Endometrial microvascular endothelial cells (primary cell): ENCODE measurements around the gene TUBB2B. TPM values are rescaled to one million over a fixed set of nuclear protein-coding genes. Genes with fewer than 3 reads are reported as not detected.
"Not testable (repeated sequence)": the region's sequence is repeated elsewhere in the genome, so short reads cannot be mapped to it uniquely, and the experiment has no call there.

Experiments
- in situ Hi-C: cut with HindIII; loops from 2 replicates; pipeline ENCODE4 v1.10.0; 2017; ENCODE audit warnings: low sequenced_read_pairs, low pct_unique_long_range_greater_than_20kb; ENCODE audit errors: inconsistent ontology term
- total RNA-seq: library from RNA; depleted of rRNA; stranded (reverse); fragments of >200 nt; gene quantifications from one replicate; pipeline ENCODE4 v1.2.3, GENCODE V29; 2015; ENCODE audit errors: inconsistent ontology term

Gene TUBB2B
- total RNA-seq, 1 donor from 2014 or later, result 7.4 TPM

DNA sequence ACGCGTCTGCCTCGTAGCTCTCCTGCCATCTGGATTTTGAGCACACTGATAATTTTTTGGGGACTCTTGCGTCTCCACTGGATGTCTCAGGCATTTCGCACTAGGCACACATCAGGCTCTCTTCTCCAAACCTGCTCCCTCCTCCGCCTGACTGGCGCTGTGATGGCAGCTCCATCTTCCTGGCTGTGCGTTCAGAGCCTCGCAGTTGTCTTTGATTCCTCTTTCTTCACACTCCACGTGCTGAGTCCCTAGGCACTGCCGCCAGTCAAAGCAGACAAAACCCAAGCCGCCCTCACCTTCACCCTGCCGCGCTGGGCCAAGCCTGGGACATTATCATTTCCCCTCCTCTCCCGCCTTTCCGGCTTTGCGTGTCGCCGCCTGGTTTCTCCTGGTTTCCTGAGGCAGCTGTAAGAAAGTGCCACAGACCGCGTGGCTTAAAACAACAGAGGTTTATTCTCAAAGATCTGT, 32.1 kb upstream of the TUBB2B start:
- in situ Hi-C loops, result no loop called here

DNA sequence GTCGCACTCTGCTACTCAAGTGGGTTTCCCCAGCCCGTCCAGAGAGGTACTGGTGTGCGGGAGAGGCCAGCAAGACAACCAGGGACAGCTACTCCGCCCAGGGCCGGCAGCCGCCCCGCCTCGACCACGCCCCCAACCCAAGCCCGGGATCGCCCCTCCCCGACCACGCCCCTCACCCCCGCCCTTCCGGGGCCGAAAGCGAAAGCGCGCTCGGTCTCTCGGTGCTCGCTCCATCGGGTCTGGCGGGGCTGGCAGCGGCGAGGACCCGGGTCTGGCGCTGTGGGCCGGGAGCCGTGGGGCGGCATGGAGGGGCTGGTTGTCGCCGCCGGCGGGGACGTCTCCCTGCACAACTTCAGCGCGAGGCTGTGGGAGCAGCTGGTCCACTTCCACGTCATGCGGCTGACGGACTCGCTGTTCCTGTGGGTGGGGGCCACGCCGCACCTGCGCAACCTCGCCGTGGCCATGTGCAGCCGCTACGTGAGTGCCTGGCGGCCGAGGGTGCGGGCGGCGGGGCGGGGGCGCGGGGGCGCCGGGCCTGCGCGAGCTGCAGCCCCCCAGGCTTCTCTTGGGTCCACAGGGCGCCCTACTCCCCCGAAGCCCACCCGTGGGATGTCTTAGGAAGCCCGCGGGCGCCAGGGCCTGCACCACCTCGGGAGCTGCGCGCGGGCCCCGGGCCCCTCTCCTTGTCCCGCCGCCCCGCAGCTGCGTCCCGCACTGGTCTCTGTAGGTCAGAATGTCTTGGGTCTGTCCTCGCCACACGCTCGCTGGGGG, 31.5 kb upstream of the TUBB2B start, which contains the start of gene PSMG4:
Gene PSMG4, plus strand, starts transcription at position 228 of the 771 bp plus-strand sequence. Its CDS starts 76 bp downstream, at position 304.
- in situ Hi-C loops, result no loop called here

DNA sequence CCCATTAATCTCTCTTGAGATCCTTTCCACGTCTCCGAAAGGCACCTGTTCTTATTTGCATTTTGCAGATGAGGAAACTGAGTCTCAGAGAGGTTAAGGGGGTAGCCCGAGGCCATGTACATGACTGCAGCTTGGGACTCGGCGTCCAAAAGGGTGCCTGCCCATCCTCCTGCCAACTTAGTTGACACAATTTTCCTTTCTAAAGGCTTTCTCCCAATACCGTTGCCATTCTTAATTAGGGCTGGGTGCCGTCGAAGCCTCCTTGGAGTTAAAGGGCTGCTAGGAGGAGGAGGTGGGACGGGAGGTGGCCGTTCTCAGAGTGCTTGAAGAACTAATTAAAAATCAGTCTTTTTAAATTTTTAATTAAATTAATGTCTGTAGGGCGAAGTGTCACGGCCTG, 30.7 kb upstream of the TUBB2B start:
- in situ Hi-C loops, result no loop called here

DNA sequence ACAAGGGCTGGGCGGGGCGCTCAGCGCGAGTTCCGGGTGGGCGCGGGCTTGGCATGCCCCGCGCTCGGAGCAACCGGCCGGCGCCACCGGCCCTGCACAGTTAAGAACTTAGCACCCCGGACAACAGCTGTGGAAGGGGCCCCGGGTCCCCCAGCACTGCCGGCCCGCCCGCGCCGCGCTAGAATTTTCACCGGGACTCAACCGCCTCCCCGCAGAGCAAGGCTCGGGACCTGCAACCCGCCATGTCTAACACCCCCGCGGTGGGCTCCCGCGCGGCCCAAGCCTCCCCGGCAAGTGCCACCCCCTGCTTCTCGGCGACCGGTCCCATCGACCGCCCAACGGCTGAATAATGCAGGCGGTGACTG, 26.1 kb upstream of the TUBB2B start:
- in situ Hi-C loops, result no loop called here

DNA sequence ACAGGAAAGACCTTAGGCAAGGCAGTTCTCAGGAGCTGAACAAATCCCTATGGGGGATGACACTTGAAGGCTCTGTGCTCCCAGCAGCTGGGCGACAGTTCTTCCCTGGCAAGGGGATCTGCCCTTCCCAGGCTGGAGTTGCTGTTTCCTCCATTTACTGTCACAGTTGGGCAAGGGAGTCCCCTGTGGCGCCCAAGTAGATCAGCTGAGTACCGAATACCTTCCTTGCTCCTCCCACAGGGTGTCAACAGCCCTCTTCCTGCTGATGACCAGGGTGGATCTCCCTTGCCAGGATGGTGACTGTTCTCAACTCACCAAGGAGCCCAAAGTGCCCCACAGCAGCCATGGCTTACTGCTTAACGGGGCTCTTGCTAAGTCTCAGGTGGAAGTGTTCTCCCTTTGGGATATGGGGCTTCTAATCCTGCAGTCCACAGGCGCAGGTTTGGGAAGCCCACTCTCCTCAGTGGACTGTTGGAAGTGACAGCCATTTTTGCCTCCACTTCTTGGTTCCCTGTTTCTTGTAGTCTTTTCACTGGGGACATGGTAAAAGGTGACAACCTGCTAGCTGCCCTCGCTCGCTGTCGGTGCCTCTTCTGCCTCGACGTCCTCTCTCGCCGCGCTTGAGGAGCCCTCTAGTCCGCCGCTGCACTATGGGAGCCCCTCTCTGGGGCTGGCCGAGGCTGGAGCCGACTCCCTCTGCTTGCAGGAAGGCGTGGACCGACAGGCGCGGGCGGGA, 25.6 kb upstream of the TUBB2B start:
- in situ Hi-C loops, result no loop called here

DNA sequence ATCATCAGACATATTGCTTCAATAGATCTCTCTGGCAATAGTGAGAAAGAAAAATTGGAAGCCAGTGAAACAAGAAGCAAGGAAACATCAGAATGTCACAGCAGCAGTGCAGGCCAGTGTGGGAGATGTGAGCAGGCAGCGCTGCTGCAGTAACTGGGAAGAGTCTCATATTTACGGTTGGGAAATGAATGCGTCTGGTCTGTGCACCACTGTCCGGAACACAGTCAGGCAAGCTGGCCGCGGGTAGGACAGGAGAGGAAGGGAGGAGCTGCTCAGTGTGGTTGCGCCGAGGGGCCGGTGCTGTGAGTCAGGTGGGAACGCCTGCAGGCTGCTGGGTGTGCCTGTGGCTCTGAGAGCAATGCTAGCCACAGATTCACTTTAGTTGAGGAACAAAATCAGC, 24.9 kb upstream of the TUBB2B start:
- in situ Hi-C loops, result no loop called here

DNA sequence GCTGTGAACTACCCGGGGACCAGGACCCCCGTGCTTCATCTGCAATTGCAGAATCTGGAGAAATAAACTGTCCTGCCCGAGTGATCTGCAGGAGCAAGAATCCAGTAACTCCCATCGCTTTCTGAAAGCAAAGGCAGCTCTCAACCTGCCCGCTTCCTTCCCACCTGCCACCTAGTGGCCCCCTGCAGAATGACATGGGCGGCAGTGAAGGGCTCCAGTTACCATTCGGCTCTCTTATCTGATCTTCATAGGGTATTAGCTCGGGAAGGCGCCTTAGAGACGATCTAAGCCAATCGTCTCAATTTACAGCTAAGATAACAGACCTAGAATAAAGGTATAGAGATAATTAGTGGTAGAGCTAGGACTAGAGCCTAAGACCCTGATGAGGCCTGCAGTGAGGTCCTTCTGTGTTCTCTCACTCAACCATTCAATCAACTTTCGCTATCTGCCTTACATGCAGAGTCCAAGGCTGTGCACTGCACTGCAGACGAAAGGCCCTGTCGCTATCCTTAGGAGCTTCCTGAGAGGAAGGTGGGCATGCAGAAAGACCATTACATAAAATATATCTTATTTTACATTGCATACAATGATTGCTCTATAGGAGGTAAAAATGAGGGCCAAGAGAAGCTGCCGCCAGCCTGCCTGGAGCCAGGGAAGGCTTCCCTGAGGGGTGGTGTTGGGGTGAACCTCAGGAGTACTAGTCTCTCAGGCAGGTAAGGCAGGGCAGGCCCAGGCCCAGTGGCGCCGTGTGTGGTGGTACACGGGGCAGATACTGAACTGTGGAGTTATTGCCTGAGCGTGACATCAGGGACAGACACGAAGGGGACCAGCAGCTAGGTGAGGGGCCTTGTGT, 24.2 kb upstream of the TUBB2B start:
- in situ Hi-C loops, result no loop called here

DNA sequence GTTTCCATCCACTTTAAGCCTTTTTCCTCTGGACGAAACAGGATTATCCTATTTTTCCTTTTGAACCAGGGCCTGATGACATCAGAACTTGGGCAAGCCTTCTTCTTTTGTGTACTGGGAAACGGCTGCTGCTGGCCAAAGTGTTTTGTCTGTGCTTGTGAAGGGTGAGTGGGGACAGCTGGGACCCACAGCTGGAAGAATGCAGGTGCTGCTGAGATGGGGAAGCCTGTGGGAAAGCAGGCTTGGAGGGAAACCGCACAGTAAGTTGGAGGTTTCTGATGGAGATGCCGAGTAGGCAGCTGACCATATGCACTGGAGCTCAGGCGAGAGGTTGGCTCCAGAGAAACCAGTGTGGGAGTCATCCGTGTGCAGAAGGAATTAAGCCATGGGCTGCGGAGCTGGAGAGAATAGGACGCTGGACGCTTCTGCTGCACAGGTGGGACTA, 22.8 kb upstream of the TUBB2B start:
- in situ Hi-C loops, result no loop called here

DNA sequence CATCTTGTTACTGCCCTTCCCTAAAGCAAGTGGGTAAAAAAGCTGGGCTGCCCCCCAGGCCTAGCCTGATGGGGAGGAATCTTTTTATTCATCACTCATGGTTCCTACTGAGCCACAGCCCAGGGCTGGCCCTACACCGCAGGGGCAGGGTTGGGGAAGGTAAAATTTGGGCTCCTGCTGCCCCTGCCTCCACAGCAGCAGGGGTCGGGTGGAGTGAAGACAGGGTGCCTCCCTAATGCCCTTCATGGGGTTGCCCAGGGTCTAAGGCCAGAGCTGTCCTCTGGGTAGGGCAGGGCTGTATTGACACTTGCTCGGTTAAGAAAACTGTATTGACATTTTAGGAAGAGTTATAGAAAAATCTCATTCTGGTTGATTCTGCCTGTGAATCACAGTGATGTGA, 22.4 kb upstream of the TUBB2B start:
- in situ Hi-C loops, result no loop called here

DNA sequence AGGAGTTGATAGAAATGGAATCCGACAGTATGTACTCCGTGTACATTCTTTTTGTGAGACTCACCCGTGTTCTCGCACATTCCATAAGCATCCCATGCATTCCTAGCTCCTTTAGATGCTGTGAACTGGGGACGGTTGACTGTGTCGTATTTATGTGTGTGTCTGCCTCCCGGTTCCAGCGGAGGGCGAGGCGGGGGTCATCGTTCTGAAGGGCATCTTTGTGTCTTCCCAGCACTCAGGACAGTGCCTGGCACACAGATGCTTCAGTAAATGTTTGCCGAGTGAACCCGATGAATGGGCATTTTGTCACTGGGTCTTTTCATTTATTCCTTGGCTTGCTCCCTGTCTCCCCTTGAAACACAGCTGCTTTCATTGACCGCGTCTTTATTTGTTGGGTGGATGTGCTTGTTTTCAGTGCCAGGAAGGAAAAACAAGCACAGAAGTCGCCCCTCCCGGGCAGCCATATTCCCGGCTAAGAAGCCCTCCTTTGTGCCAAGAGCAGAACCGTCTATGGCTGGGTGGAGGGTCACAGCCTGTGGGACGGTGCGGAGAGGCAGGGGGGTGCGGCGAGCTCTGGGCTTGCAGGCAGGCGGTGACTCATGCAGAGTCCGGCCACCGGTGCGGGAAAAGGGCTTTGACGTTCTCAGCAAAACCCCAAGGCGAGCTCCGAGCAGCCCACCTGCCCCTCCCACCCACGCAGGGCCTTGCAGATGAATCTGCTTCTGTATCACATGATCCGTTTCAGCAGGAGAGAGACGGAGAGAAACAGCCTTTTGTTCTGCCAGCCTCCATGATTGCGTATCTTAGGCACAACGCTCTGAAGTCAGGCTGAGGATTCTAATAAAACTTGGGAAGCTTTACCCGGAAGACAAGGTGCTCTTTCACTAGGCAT, 20.0 kb upstream of the TUBB2B start:
- in situ Hi-C loops, result no loop called here

DNA sequence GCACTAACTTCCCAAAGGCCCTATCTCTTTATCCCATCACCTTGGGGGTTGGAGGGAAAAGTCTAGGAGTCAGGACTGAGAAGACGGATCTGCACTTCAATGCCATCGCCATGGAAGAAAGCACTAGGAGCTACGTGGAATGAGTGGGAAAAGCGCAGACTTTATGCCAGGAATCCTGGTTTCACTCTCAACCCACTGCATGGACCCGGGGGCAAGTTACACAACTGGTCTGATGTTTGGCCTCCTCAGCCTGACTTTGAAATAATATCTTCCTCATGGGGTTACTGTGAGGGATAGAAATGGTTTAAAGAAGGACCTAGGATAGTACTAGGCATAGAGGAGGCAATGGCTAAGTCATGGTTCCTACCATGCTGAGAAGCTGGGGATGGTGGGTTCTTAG, 17.8 kb upstream of the TUBB2B start:
- in situ Hi-C loops, result no loop called here

DNA sequence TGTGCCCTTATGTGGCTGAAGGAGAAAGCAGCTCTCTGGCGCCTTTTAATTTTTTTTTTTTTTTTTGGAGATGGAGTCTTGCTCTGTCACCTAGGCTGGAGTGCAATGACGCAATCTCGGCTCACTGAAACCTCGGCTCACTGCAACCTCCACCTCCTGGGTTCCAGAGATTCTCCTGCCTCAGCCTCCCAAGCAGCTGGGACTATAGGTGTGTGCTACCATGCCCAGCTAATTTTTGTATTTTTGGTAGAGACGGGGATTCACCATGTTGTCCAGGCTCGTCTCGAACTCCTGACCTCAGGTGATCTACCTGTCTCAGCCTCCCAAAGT, 17.3 kb upstream of the TUBB2B start:
- in situ Hi-C loops, result not testable (repeated sequence)

DNA sequence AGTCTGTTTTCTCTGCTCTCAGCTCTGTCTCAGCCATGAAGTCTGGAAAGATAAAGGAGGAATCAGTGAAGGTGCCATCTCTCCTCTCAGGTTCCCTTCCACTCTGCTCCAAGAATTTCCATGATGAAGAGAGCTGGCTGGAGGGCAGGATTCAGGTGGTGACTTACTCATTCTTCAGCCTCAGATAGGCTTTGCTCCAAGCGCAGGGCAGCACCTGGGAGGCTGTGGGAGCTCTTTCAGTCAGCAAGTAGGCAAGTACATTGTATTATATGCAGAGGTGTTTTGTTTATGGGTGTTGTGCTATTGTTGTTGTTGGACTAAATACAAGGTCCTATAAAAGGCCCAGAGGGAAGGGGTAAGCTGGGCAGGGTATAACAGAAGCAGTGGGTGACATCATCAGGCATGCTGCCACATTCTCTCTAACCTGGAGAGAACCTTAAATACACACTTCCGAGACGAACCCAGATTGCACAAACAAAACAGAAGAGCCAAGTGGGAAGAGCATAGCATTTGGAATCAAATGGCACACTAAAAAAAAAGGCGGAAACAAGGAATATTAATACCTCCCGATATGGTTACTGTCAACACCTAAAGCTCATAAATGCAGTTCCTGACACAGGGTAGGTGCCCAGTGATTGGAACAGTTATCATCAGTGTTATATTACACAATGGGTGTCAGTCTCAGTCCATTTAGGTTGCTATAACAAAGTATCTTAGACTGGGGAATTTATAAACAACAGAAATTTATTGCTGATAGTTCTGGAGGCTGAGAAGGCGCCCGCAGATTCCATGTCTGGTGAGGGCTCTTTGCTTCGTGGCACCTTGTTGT, 16.8 kb upstream of the TUBB2B start:
- in situ Hi-C loops, result no loop called here

DNA sequence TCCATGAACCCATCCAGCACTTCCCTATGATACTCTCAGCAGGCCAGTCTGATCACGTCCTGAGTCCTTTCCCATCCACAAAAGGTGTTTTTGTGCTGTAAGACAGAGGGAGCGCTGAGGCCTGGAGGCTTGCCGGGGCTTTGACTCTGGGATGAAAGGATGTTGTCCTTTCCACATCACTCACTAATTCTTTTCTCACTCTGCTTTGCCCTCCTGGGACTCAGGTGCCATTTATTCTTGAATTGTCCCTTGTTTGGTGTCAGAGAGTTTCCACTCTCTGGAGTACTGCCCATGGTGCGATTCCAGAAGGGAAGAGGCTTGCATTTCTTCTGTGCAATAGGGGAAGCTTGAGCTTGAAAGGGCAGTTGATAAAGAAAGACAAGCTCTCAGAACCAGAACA, 15.3 kb upstream of the TUBB2B start:
- in situ Hi-C loops, result no loop called here

DNA sequence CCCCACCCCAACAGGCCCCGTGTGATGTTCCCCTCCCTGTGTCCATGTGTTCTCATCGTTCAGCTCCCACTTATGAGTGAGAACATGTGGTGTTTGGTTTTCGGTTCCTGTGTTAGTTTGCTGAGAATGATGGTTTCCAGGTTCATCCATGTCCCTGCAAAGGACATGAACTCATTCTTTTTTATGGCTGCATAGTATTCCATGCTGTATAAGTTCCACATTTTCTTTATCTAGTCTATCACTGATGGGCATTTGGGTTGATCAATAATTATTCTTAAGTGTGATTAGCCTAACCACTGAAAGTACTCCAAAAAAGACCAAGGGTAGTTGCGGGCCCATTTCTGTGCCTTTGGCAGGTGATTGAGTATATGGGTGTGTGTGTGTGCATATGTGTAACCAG, 14.3 kb upstream of the TUBB2B start:
- in situ Hi-C loops, result not testable (repeated sequence)

DNA sequence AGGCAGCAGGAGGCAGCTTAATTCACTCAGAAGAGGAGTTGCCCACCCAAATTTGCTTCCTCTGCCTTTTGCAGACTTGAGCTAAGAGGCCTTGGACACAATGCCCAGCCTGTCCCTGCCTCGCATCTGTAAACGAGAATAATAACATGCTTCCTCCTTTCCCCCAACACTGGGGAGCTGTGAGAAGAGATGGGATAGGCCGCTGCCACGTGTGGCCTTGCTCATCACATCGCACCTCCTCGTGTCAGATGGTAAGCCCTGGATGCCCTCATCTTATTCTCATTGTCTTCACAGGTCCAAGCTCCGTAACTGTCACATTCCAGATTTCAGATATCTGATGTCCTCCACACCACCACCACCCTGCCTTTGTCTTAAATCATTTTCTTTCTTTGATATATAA, 13.1 kb upstream of the TUBB2B start:
- in situ Hi-C loops, result no loop called here

DNA sequence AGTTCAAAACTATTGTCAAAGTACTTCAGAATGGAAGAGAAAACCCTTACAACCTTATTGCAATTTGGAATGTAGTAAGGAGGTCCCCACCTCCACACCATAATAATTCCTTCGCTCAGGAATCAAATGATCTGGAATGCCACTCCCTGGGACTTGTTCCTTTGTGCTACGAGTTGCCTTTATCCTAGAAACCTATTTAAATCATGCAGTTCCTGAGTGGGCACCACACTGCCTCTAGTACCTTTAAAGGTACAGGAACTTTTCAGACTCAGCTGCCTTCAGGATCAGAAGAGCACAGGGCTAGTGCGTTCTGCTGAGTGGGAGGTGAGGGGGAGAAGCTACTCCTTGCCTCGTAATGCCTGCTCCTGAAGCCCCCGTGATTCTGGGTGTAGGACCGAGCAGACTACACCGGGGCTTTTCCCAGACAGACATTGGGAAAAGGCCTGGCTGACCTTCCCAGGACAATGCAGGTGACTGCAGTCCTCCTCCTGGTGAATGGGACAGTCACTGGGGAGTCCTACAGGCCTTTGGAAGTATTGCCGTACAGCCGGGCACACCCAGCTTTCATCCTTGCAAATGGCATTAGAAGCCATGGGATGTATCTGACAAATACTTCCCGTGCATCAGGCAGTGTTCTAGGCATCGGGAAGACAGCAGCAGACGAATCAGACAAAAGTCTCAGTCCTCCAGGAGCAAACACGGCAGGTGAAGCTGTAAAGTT, 11.8 kb upstream of the TUBB2B start:
- in situ Hi-C loops, result no loop called here
